Dermis microvascular lymphatic vessel endothelial cell (primary cell): ENCODE data around the gene GPX1. TPM values are rescaled to one million over a fixed set of nuclear protein-coding genes. Genes with fewer than 3 reads are reported as not detected.
"Not testable (repeated sequence)": the region's sequence is repeated elsewhere in the genome, so short reads cannot be mapped to it uniquely, and the experiment has no call there.

Experiments used
- DNase-seq, 2 donors: peaks; one replicate each; pipeline versions ENCODE4 v3.0.0 to v3.0.0-alpha.2; 2010; ENCODE audit warnings: low read depth in 2 of 2
- total RNA-seq: library from RNA; depleted of rRNA; stranded (reverse); fragments of >200 nt; gene quantifications from 2 replicates; pipeline ENCODE4 v1.2.1, GENCODE V29; 2014

Gene GPX1
- total RNA-seq, 1 donor from 2014 or later, result 512 TPM

DNA sequence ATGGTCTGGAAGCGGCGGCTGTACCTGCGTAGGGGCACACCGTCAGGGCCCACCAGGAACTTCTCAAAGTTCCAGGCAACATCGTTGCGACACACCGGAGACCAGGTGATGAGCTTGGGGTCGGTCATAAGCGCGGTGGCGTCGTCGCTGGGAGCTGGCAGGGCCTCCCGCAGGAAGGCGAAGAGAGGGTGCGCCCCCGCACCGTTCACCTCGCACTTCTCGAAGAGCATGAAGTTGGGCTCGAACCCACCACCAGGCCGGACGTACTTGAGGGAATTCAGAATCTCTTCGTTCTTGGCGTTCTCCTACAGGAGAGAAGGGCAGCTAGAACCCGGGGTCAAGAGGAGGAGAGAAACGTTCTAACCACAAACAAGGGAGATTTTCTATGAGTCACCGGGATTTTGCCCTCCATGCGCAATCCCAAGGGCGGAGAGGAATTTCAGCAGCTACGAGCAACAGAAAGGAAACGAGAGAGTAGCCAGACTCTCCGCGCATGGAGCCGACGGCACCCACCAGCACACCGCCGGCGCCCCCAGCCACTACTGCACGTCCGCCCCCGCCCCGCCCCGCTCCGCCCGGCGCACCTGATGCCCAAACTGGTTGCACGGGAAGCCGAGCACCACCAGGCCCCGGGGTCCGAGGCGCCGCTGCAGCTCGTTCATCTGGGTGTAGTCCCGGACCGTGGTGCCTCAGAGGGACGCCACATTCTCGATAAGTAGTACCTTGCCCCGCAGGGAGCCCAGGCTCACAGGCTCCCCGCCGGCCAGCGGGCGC is 523 bp downstream of the GPX1 start:
- DNase-seq, result peak; percentile 37 to 83

DNA sequence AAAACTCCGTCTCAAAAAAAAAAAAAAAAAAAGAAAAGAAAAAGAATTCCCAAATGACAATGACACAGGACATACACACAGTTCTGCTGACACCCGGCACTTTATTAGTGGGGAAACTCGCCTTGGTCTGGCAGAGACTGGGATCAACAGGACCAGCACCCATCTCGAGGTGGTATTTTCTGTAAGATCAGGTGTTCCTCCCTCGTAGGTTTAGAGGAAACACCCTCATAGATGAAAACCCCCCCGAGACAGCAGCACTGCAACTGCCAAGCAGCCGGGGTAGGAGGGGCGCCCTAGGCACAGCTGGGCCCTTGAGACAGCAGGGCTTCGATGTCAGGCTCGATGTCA is 1.1 kb downstream of the GPX1 start:
- not testable (repeated sequence) for DNase-seq

- DNase-seq, result no peak
Measured at GRCh38 chr3:49352890-49353421, 5.2 kb downstream of the GPX1 start.

DNA sequence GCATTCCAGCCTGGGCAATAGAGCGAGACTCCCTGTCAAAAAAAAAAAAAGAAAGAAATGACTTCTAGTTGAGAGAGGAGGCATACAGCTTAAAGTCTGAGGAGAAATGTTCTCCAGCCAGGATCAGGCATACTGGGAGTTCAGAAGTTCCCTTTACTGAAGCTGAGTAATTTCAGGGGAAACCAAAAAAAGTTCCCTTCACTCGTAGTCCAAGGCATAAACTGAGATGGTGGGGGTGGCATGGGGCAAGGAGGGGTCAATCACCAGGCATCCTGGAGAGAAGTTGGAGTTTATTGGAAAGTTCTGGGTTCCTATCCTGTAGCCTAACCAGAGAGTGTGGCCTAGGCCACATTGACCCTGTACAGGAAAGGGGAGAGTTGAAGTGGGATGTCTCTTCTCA is 5.9 kb downstream of the GPX1 start:
- DNase-seq, result peak in 1 of 2 donors; percentile 39

DNA sequence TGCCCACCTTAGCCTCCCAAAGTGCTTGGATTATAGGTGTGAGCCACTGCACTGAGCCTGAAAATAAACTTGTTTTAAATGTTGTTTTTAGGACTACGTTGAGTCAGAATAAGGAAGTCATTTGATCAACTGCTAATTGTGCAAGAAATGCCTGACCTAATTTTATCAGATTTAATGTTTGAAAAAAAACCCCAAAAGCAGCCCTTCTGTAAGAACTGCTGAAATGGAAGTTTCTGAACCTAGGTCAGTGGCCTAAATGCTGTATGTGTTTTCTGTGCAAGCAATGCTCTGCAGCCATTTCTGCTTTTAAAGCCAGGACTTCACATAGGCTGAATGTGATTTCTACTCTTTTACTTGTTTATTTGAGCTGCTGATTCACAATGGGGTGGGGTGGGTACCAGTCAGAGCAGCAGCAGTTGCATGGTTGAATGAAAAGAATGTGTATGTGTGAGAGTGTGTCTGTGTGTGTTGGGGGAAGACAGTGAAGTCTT is 6.6 kb downstream of the GPX1 start:
- DNase-seq, result peak in 1 of 2 donors; percentile 62

DNA sequence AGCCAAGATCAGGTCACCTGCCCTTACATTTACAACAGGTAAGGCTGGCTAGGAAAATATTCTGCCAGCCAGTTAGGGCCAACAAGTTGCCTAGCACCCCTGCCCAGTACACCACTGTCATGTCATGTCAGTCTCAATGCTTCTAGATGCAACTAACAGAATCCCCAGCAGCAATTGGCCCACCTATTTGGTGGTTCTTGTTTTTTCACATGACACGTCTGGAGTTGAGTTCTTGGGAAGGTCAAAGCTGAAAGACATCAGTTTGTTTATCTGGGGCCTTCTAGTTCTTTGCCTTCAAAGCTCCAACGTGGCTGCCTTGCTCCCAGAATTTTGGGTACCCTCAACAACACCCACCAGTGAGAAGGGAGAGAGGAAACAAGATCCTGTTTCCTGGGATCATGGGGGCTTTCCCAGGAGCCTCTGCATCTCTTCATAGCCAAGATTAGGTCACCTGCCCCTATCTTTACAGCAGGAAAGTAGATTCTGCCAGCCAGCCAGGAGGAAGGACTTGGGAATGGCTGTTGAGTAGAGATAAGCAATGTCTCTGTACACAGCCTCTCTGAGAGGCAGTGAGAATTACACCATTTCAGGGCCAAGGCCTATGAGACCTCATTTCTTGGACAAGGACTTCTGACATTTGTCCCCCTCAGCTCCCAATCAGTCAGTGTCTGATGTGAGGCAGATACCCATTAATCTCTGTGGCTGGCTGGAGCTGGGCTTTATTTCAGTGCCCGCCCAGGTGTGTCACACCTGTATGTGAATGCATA is 8.6 kb downstream of the GPX1 start:
- peak in 1 of 2 donors; percentile 53 for DNase-seq

GRCh38 chr3:49348361-49348760 is 9.8 kb downstream of the GPX1 start:
- not testable (repeated sequence) for DNase-seq

DNA sequence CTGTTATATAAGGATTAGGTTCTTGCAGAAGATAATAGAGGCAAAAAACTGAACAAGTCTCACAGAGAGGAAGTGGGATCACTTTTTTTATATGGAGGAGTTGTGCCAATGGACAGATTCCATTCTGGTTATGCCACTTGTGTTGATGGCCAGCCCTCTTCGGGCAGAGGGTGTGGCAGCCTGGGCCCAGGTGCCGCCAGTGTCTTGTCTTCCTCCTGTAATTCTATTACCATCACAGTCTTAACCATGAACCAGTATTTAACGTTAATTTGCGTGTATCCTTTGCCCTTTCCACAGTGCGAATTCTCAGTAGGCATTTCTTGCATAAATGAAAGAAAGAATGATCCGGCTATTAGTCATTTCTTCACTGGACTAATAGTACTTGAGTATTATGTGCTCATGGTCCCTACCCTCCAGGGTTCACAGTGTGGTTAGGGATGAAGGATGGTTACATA is 11.3 kb downstream of the GPX1 start:
- peak in 1 of 2 donors; percentile 12 for DNase-seq

DNA sequence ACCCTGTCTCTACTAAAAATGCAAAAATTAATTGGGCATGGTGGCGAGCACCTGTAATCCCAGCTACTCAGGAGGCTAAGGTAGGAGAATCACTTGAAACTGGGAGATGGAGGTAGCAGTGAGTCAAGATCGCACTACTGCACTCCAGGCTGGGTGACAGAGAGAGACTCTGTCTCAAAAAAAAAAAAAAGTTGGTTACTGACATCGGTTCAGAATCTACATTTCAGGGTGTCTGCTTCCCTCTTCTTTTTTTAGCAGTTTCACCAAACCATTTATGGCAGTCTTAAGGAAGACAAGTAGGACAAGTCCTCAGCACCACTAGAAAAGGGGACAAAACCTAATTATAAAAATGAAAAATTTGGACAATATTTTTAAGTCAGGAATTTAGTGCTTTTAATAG is 15.0 kb downstream of the GPX1 start:
- no peak for DNase-seq

DNA sequence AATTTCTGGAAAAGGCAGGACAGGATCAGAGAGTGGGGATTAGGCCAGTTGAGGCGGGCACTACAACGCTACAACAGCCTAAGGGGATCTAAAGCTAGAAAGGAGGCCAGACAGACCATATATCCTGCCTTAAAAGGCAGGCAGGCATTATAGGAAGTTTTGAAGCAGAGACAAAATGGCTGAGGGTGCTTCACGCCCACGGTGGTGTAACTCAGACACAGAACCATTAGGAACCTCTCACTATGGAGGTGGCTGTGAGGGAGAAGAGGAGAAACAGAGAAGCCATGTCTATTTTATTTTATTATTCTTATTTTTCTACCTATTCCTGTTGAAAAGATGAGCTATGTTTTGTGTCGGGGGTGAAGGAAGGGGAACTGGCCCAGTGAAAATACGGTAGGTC is 16.2 kb downstream of the GPX1 start:
- no peak for DNase-seq

DNA sequence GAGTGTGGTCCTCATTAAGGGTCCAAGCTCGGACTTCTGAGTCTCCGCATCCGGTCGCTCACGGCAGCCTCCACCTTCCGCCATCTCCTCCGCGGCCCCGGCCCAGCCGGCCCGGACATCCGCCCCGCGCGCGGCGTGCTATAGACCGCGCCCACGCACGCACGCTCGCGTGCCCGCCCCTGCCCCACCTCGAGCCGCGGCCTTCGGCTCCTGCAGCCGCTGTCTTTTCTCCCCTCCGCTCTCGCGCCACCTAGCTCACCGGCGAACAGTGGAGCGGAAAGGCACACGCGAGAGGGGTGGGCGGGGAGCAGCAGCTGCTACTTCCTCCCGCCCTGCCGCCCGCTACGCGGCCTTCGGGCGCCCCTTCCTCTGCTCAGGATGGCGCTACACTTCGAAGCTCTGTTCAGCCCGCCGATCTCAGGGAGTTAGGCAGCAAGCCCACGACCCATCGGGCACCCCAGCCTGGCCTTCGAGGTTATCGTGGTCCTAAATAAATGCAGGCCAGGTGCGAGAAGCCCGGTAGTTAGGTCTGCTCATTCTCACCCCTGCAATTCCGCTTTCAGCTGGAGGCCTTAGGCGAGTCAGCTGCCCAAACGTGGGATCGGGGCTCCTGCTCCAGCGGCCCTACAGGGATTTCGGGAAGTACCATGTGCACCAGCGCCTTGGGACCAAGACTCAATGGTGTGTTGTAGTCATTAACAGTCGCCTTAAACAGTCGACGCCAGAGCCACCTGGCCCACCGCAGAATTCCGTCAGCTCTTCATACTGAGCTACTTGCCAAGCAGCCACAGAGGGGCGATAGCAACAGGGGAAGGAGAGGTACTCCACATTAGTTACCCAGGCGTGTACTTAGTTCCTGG is 18.0 kb downstream of the GPX1 start, which contains the start of gene USP4:
TSS of gene USP4 (minus strand) at position 113 of the 860 bp plus-strand sequence. CDS start at position 84, 29 bp downstream.
- DNase-seq, result peak; percentile 80 to 94

DNA sequence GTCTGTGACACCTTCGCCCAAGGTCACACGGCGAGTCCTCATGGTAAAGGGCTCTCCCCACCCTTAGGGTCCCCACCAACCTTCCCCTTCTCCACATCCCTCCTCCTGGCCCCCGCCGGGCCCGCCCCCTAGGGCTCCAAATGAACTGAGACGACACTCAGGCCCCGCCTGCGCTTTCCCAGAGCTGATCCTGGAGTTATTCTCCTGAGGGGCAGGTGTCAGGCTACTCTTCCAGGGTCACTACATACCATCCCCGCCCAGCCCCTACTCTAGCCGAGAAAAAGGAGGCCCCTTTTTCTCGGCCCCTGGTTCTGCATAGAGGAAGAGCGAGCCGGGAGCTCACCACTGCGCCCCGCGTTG is 18.6 kb downstream of the GPX1 start:
- DNase-seq, result no peak

DNA sequence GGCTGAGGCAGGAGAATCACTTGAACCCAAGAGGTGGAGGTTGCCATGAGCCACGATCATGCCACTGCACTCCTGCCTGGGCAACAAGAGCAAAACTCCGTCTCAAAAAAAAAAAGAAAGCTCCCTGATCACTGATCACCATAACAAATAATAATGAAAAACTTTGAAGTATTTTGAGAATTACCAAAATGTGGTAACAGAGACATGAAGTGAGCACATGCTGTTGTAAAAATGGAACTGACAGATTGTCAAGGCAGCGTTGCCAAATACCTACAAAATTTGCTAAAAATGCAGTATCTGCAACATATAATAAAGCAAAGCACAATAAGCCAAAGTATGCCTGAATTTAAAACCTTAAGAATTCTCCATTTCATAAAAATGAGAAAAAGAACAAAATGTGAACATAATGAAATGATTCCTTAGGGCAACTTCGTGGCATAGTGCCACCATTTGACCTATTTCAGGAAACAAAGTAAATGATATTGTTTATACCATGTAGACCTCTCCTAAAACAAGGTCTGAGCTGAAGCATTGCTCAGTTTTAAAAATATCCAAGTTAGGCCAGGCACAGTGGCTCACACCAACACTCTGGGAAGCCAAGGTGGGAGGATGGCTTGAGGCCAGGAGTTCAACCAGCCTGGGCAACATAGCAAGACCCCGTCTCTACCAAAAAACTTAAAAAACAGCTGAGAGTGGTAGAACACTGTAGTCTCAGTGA is 24.1 kb downstream of the GPX1 start:
- DNase-seq, result no peak

DNA sequence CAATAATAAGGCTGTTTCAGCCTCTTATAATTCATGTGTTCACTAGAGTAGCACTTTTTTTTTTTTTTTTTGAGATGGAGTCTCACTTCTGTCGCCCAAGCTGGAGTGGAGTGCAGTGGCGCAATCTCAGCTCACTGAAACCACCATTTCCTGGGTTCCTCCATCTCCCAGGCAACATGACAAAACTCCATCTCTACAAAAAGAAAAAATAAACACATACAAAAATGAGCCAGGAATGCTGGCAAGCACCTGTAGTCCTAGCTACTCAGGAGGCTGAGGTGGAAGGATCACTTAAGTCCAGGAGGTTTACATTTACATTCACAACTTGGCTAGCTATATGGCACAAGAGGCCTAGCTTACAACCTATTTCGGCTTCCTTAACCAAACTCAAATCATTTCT is 25.1 kb downstream of the GPX1 start:
- no peak for DNase-seq

DNA sequence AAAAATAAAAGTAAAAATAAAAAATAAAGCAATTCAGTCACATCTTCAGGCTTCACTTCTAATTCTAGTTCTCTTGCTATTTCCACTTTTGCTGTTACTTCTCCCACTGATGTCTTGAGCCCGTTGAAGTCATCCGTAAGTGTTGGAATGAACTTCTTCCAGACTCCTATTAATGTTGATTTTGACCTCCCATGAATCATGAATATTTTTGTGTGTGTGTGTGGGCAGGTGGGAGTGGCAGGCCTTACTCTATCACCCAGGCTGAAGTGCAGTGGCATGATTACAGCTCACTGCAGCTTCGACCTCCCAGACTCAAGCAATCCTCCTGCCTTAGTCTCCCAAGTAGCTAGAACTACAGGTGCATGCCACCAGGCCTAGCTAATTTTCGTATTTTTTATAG is 29.0 kb downstream of the GPX1 start:
- no peak for DNase-seq

DNA sequence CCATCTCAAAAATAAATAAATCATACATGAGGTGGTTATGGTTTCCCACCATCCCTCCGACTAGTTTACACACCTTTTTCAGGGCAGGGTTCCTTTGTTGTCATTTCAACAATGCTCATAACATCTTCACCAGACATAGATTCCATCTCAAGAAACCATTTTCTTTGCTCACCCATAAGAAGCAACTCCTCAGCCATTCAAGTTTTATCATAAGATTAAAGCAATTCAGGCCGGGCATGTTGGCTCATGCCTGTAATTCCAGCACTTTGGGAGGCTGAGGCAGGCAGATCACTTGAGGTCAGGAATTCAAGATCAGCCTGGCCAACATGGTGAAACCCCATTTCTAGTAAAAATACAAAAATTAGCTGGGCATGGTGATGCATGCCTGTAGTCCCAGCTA is 29.8 kb downstream of the GPX1 start:
- DNase-seq, result not testable (repeated sequence)

- DNase-seq, result peak; percentile 28 to 43
Measured at GRCh38 chr3:49327485-49327884, 30.7 kb downstream of the GPX1 start.

GRCh38 chr3:49324768-49325167 is 33.4 kb downstream of the GPX1 start:
- DNase-seq, result no peak

- DNase-seq, result no peak
Measured at GRCh38 chr3:49316696-49317457, 41.3 kb downstream of the GPX1 start.
